Measurements from ENCODE around the gene ATXN7L1.
"Not testable (repeated sequence)": the region's sequence is repeated elsewhere in the genome, so short reads cannot be mapped to it uniquely, and the experiment has no call there.

ATXN7L1 gene

DNA sequence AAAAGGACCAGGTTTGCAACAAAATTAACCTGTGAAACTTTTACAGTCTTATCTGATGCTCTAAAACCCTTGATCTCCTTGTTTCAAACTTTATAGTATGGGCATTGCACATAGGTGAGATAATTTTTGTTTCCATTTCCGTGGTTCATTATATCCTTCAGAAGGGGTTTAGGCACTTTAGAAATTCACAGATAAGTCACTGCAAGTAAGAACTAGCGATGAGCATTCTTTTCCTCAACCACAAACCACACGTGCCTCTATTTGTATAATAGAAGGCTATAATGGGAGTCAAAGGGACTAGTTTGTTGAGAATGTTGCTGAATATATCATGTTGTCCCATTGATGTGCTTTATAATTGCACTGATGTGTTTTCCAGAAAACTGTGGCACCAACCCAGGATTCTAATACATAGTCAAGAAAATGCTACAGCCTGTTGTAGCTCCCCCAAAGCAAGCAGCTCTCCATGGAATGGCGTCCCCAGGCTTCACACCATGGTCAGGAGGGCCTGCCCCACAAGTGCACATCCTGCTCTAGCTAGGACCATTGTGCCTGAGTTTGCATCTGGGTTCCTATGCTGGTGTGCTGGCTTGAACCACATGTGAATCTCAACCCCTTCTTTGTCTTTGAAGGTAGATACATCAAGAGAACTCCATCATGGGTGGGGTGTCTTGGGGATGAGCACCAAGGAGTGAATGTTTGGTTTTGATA lies 14.0 kb upstream of the ATXN7L1 start:
- no peak for DNase-seq

DNA sequence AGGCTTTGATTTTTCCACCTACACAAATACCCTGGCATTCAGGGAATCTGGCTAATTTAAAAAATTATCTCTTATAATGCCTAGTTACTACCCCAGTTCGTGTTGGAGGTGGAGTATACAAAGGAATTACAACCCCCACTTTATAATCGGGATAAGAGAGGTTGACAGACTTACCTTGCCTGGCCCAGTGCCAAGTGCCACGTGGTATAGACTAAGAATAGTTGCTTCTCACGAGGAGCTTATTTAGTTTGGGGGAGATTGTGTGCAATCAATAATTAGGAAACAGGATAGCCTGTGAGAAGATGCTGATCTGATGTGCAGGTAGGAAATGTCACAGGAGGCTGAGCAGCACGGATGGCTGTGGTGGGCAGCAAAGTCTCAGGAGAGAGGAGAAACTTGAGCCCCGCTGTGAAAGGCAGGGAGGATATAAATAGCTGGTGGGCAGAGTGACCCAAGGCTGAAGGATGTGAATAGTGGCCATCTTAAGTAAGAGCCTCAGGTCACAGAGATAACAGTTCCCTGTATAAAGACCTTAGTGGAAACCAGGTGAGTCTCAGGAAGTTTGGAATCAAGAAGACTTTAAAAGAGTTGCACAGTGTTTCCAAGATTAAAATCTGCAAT lies 11.3 kb upstream of the ATXN7L1 start:
- no peak for DNase-seq

- no peak for DNase-seq
Measured at GRCh38 chr7:105886776-105887175, 10.4 kb upstream of the ATXN7L1 start.

- no peak for DNase-seq
Measured at GRCh38 chr7:105885387-105886111, 9.2 kb upstream of the ATXN7L1 start.

GRCh38 chr7:105883179-105883578 lies 6.8 kb upstream of the ATXN7L1 start:
- DNase-seq = not testable (repeated sequence)

DNA sequence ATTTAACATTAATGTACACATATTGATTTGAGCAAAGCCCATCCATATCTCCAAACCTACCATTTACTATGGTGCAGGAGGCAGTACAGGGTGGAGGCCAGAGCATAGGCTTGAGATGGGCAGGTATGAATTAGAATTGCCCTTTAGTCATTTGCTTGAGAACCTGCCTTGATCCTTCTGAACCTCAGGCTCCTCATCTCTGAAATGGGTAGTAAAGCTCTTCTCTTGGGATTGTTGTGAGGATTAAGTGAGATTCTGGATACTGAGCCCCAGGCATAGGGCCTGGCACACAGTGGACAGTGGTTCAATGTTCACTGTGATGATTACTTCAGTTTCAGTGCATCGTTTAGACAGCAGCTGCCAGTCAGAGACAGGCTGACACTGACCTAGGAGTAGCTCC lies 5.0 kb upstream of the ATXN7L1 start:
- DNase-seq = no peak

DNA sequence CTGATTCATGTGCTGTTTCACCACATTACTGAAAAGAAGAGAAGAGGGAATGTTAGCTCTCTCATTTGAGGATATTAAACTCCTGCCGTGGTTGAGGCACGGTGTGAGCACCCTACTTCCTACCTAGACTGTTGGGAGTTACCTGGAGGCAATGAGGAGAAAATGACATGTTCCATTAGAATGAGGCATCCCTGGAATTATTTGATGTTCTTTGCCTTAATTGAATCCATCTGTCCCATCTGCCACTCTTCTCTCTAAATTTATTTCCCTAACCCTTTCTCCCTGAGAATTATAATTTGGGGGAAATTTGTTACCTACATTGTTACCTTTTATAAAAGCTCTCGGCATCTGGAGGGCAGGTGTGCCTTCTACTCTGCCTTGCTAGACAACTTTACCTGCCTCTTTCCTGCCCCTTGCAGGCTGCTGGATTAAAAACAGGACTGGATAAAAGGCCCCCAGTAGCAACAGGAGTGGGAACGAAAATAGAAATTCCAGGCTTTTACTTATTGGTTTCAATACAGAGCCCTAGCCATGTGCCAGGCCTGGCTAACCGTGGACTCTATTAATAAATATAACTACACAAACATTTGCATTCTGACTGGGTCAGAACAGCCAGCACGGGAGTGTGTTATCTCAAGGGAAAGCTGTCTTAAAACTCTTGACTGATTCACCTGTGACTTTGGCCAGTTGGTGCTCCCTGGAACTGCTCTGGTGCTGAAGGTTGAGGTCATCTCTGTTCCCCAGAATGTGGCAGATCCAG lies 4.4 kb upstream of the ATXN7L1 start:
- DNase-seq = no peak

DNA sequence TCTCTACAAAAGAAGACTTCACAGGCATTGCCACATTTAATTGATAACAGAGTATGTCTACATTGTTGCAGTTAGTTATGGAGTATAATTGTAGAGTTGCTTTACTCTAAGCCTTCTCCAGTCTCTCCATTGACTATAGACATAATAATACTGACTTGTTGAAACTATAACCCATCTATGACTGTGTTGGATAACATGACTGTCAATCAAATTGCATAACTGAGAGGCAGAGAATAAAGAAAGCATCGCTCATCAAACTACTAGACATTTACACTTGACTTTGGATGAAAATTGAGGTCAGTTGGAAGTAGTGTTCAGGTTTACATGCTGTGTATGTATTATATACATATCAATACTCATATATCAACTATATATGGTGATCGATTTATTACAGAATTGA lies 3.4 kb upstream of the ATXN7L1 start:
- no peak for DNase-seq

DNA sequence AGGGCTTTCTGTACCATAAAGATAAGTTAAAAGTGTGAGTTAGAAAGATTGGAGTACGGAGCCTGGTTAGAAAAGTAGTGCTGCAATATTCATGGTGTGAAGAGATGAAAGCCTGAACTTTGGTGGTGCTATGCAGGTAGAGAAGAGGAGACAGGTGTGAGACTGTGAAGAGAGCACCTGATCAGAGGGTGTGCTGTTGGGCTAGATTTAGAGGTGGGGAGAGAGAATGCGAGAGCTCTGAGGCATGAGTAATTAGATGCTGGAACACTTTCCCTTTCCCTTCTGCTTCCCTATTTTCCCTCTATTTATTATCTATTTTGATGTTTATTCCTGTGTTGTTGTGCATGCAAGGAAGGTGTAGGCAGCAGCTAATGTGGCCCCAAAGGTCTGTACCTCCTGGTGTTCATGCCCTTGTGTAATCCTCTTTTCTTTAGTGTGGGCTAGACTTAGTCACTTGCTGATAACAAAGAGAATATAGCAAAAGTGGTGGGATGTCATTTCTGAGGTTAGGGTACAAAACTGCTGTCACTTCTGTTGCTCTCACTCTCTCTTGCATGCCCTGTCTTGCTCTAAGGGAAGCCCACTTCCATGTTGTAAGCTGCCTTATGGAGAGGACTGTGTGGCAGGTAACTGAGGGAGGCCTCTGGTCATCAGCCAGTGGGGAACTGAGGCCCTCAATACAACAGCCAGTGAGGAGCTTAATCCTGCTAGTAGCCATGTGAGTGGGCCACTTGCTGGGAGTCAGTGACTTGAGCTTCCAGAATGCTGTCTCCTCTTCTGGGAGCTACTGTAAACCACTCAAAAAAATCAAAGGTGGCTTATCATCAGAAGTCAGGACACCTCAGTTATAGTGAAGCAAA lies 2.6 kb upstream of the ATXN7L1 start:
- no peak for DNase-seq

- DNase-seq = no peak
Measured at GRCh38 chr7:105877736-105878135, 1.3 kb upstream of the ATXN7L1 start.

- no peak for DNase-seq
Measured at GRCh38 chr7:105876964-105877601, 684 bp upstream of the ATXN7L1 start.

DNA sequence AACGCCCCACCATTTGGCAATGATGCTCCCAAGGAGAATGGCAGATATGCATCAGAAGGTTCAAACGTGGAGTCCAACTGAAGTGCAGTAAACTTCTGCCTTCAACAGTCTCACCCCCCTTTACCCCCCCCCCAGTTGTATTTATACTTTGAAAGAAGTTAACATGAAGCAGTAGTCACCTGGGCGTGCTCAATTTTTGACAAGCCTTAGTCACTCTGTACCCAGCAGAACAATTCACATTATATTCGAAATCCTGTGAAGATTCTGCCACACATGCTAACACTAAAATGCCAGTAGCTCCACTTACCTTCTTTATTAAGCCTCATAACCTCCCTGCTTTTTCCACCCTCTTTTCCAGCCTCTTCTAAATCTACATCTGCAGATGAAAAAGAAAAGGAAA lies 894 bp downstream of the ATXN7L1 start:
- DNase-seq = no peak

DNA sequence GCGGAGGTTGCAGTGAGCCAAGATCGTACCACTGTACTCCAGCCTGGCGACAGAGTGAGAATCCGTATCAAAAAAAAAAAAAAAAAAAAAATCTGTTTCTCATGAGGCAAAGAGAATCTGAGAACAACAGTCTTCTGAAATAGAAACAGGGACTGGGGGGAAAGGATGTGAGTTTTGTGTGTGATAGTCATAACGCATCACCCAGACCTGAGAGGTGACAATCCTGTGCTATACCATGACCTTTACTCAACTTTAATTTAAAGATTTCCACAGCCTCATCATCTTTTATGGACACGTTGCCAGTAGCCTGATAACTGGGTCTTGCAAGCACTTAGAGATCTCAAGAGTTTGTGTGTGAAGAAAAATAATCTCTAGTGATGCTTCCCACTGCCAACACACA lies 2.3 kb downstream of the ATXN7L1 start:
- DNase-seq = no peak

DNA sequence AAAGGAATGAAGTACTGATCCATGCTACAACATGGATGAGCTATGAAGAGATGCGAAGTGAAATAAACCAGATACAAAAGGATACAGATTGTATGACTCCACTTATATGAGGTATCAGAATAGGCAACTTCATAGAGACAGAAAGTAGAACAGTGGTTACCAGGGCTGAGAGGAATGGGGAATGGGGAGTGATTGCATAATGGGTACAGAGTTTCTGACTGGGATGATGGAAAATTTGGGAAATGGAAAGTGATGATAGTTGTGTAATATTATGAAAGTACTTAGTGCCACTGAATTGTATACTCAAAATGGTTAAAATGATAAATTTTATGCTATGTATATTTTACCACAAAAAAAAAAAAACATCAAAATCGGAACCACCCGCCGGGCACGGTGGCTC lies 3.9 kb downstream of the ATXN7L1 start:
- no peak for DNase-seq

- no peak for DNase-seq
Measured at GRCh38 chr7:105871142-105871541, 5.3 kb downstream of the ATXN7L1 start.

DNA sequence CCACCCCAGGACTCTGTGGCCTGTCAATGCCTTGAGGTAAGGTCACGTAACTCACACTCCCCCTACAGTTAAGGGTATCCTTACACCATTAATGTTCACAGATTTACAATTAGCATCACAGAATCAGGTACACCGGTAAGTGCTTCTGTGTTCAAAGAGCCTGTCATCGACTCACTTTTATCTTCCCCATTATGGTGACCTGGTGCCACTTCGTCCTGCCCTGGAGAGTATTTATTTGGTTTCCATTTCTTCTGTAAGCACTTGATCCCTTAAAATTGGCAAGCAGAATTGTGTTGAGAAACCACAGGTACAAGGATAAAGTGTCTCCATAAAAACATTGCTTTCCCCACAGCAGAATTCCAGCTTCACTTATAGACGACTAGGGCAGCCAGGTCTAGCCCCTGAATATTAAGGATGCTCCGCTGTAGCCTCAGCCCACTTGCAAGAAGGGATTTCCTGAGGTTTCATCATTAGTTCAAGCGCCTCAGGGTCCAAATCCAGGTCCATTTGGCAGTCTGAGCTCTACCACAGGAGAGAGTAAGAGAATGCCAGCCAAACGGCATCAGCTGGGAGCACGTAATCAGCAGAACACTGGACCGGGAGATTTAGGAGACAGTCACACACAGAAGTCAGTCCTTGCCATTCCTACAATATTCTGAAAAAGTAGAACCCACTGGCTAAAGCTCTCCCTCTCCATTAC lies 10.1 kb downstream of the ATXN7L1 start:
- no peak for DNase-seq

DNA sequence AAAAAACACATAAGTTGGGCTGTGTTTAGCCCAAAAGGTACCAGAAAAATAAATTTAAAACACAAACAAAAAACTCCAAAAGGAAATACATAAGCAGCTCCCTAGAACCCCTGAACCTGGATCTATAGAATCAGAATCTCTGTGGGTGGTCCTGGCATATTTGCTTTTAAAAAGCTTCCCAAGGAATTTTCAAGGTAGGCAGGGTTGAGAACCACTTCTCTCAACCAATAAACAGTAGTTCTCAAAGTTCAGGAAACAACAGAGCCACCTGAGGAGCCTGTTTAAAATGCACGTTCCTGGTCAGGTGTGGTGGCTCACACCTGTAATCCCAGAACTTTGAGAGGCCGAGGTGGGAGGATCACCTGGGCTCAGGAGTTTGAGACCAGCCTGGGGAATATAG lies 12.5 kb downstream of the ATXN7L1 start:
- no peak for DNase-seq

DNA sequence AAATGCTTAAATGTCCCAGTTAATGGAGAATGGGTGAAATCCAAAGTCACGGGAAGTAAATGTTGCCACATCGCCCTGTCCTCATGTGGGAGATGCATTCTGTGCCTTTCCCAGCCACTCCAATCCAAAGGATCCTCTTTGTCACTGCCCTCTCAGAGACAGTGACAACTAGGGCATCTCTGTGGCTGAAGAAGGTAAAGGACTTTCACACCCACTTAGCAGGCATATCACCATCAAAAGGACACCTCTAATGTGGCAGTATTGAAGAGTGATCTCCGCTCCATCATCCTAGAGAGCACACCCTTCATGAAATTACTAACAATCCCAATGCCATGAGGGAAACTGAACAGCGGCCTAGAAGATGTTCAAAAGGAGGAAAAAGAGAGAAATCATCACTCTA lies 13.6 kb downstream of the ATXN7L1 start:
- no peak for DNase-seq

DNA sequence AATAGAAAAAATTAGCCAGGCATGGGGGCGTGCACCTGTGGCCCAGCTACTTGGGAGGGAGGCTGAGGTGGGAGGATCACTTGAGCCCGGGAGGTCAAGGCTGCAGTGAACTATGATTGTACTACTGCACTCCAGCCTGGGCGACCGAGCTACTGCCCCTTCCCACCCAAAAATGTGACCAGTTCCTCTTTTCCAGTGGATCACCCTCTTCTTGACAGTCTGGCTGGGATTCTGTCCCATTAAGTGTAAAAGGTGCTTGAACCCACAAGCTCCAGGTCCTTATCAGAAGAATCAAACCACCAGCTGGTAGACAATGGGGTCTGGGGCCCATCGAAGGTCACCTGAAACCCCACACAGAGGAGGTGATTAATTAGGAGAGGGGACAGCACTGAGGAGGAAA lies 14.1 kb downstream of the ATXN7L1 start:
- no peak for DNase-seq

GRCh38 chr7:105861224-105861623 lies 15.2 kb downstream of the ATXN7L1 start:
- DNase-seq = no peak

GRCh38 chr7:105860793-105861192 lies 15.6 kb downstream of the ATXN7L1 start:
- no peak for DNase-seq

Measured in cerebellar nuclear complex (tissue), 1 donor.